DMS153 treated with DMSO at 0.1 percent for 48 hours (cell line): Measurements from ENCODE around the gene ABCG5.

ENCODE experiments used
- DNase-seq: peaks from one replicate; lab custom pipeline; 2025; ENCODE audit not compliant: unreplicated experiment; lab: John Stamatoyannopoulos, UW

The ABCG5 gene

DNA sequence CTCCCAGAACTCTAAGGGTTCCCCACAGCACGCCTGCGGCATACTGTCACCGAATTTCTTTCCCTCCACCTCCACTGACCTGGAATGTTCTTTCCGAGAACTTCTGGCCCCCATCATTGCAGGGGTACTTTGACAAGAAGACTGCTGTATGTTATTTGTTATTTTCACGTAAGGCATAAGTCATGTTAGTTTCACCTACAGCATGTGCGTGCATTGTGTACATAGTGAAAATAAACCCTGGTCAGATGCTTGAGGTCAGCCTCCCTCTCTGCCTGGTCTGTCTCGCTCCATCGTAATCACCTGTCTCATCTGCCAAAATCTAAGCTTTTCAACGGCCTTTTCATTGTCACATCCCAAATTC is 4.2 kb upstream of the ABCG5 start:
- DNase-seq, result no peak

DNA sequence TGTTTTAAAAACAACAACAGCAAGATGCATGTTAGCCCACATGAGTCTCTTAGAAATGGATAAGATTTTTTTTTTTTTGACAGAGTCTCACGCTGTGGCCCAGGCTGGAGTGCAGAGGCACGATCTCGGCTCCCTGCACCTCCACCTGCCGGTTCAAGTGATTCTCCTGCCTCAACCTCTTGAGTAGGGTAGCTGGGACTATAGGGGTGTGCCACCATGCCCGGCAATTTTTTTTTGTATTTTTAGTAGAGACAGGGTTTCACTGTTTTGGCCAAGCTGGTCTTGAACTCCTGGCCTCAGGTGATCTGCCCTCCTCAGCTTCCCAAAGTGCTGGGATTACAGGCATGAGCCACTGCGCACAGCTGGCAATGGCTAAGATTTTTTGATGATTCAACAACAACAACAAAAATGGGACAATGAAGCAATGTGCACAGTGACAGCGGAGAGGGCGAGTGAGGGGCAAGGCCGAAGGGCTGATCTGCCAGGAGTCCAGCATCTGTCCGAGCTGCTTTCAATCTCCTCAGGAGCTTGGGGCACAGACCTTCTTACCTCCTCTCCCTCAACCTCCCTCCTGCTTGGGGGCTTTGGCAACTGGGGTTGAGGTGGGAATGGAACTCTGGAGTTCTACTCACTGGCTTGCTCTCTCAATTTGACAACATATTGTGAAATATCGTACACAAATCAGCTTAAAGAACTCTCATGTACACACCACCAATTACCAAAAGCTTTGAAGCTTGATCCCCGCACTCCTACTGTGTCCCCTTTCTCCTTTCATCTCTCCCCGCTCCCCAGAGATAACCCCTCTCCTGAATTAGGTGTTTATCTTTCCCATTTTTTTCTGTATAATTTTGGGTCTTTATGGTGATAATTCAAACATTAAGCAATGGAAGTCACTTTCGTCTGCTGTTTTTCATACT is 3.6 kb upstream of the ABCG5 start:
- no peak for DNase-seq

DNA sequence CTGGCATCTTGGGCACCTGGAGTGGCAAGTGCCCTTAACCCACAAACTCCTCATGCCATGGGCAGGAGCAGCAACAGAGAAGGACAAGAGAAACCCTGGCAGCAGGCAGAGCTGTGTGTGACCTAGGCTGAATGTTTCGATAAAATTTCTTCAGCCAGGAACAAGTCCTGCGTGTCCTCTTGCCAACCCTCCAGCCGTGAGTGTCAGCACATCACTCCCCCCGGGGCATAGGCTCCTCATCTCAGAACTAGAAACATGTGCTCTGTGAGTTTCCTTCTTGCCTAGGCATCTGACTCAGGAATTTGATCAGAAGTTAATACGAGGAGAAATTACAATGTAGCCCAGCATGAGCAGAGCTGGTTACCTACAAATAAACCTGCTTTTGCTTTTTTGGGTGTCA is 2.3 kb upstream of the ABCG5 start:
- no peak for DNase-seq

DNA sequence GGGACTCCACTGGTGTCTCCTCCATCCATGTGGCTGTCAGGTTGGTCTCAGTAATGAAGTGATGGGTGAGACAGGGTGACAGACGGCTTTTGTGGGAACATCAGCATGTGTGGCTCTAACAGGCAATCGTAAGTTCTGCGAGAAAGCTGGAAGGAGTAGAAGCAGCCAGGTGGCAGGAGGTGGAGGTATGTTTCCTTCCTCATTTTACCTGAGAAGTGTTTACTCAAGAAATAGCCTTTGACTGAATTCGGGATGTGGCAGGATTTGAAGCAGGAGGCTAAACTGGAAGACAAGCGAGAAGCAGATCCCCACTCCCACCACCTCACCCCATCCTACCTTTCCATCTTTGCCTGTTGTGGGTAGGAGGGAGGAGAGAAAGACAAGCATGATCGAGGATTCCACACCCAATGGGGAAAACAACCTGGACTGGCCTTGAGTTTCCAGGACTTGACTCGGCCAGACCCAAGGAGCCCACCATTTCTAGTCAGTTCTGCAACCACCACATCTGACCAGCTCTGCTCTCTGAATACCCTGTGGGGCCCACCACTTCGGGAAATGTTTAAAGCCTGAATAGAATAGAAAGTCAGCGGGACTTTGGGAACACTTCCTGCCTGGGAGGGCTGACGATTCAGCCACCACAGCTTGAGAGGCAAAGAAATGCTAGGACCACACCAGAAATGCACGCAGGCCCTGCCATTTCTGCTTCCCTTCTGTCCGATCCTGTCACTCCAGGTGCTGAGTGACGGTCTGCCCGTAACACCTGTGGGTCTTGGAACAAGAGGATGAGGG is 1.3 kb upstream of the ABCG5 start:
- no peak for DNase-seq

DNA sequence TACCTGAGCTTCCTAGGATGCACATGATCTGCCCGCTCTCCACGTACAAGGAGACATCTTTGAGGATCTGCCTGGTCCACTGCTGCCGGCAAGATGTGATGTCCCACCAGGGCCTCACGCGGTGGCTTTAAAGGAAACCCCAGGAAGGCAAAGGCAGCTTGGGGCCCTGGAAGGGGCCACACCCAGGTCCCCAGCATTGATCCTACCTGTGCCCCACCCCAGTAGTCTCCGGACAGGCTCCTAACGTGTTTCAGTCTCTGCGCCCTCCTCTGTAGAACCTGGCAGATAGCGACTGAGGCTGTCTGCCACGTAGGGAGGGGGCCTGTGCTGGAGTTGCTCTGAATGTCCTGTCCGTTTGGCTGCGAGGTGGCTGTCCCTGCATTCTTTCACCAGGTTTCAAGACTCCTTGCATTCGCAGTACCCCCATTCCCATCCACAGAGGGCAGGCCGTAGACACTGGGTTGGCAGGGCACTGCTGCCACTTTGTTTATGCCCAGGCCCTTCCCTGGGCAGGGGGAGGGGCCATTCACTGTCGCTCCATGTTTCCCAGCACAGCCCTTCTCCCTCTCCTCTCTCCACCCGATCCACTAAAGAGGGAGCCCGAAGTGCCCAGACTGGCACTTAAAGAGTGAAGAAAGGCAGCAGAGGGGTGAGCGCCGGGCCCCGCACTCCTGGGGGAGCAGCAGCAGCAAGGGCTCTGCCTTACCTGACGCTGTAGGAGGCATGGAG is 644 bp downstream of the ABCG5 start:
- no peak for DNase-seq

DNA sequence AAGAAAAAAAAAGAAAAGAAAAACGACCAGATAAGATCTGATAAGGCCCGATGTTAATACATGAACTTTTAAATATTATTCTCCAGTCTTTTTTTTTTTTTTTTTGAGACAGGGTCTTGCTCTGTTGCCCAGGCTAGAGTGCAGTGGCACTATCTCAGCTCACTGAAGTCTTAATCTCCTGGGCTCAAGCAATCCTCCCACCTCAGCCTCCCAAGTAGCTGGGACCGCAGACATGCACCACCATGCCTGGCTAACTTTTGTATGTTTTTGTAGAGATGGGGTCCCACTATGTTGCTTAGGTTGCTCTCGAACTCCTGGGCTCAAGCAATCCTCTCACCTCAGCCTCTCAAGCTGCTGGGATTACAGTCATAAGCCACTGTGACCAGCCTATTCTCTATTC is 1.6 kb downstream of the ABCG5 start:
- no peak for DNase-seq

DNA sequence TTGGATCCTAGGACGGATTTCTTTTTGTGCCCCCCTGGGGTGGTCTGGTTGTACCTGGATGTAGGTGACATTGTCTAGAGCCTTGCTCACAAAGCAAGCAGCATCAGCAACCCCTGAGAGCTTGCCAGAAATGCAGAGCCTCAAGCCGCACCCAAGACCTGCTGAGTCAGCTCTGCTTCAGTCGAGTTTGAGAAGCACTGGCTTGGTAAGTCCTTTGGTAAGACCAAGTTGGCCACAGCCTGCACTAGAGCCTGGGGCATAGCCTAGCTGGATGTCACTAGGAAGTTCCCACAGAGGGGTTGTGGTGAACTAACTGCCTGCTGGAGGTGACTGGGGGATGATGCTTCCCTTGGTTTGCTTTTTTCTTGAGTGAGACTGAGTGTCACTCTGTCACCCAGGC is 6.2 kb downstream of the ABCG5 start:
- no peak for DNase-seq

DNA sequence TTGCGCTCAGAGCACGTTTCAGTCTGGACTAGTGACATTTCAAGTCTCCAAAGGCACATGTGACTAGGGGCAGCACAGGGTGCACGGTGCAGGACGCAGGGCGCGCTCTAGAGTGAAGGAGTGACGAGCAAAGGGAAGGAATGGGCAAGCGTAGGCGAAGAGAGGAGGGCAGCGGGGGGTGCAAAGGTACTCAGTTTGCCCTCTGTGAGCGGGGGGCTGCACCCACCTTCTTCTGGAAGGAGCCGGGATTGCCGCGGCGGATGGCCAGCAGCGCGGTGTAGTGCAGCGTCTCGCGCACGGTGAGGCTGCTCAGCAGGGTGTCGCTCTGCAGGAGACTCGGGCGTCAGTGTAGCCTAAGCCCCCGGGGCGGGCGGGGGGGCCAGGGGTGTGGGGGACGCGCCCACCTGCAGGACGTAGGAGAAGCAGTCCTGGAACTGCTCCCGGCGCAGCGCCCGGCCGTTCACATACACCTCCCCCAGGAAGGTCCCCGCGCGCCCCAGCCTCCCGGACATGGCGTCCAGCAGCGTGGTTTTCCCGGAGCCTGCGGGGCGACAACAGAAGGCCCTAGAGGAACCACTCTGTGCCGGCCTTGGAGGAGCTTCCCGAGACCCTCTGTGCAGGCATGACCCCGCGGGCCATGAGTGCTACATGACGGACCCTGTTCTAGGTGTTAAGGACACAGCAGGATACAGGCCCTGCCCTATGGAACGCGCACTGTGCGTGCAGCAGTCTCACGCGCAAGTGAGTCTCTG is 6.9 kb downstream of the ABCG5 start:
- DNase-seq, result no peak

DNA sequence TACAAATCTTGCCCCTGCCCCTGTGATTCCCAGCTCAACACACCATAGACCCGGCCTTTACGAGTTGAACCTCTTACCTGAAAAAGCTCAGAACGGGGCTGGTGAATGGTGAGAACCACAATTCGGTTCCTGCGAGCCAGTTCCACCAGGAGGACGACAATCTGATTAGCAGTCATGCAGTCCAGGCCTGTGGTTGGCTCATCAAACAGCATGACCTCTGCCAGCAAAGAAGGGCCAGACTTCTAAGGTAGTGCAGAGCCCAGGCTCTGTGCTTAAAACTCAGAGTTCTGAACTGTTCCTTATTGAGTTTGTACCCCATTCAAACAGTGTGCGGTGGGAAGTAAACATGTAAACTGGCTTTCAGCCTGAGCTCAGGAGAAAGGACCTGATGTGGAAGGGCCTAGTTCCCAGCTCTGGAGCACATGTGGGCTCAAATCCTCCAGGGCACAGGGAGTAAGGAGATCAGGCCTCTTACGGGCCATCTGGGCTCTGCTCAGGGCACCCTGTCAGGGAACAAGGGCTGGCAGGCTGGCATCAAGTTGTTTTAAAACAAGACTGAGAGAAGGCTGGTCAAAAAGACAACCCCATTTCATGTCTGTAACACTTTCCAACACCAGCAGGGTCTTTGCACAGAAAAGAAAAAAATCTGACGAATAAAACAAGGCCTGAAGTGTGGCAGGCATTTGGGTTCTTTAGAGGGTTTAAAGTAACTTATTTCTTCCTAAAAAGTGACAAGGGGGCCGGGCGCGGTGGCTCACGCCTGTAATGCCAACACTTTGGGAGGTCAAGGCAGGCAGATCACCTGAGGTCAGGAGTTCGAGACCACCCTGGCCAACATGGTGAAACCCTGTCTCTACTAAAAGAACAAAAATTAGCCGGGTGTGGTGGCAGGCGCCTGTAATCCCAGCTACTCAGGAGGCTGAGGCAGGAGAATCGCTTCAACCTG is 12.1 kb downstream of the ABCG5 start:
- DNase-seq, result no peak

DNA sequence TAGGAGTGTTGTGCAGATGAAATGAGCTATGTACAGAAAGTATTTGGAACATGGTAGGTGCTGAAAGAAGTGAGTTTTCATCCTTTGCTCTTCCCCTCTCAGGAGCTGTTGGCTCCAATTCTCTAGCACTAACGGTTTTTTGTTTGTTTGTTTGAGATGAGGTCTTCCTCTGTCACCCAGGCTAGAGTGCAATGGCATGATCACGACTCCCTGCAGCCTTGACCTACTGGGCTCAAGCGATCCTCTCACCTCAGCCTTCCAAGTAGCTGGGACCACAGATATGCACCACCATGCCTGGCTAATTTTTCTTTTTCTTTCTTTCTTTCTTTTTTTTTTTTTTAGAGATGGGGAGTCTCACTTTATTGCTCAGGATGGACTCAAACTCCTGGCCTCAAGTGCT is 12.8 kb downstream of the ABCG5 start:
- no peak for DNase-seq

DNA sequence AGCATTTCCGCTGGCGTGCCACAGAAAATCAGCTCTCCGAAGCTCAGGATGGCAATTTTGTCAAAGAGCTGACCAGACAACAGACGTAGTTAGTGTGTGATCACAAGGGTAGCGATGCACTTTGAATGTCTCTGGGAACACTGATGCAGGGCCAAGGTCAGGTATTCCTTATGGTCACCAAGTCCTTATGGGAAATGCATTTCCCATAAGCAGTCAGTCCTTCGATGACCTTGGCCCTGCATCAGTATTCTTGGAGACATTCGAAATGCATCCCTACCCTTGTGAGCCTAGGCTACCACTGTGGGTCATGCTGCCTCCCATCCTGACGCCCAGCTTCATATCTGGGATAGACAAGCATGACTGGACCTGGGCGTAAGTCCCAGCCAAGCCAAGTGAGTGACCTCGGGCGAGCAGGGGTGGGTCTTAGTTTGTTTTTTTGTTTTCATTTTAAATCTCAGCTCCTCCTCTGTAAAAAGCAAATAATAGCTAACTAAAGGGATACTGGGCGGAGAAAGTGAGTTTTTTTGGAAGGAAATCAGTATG is 13.6 kb downstream of the ABCG5 start:
- no peak for DNase-seq

DNA sequence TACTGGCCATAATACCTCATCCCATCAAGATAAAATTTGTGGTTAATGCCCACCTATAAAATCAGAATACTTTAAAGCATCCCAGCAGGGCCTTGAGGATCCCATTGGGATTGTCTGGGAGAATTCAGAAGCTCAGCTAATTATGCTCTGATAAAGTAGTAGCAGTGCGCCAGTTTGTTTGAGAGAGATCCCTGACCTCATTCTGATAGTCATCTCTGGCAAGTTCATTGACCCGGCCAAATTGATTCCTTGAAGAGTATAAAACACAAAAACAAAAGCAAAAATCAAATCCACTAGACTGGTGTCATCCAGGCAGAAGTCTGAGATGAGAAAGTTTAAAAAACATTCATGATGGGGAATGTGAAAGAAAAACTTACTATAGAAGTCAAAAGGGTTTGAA is 14.1 kb downstream of the ABCG5 start:
- no peak for DNase-seq

DNA sequence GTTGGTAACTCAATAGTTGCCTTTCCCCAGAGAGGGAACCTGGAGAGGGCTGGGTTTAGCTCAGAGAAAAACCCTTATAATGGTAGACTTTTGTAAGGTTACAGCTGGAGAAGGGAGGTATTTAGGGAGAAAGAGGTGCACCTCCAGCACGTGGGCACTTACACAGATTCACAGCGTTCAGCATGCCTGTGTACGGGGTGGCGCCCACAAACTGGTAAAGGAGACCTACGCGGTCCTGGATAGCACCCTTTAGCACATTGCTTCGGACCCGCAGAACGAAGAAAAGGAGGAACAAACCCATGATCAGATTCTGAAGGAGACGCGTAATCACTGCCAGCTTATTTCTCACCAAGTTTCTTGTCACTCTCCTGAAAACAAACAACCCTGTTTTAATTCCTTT is 14.9 kb downstream of the ABCG5 start:
- no peak for DNase-seq

DNA sequence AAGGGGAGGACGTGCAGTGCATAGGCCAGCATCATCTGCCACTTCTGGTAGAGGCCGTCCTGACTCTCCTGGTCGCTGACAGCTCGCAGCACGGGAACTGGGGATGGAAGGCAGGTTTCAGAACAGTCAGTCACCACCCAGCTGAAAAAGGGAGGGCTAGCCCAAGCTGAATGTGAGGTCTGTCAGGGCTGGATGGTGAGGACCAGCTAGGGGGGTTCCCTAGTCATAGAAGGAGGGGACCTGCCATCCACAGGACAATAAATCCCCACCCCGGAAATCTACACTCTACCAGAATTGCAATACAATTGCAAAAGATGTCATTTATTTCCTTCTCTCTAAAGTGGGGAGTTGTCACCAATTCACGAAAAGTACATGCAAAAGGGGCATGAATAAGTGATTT is 15.8 kb downstream of the ABCG5 start:
- no peak for DNase-seq

DNA sequence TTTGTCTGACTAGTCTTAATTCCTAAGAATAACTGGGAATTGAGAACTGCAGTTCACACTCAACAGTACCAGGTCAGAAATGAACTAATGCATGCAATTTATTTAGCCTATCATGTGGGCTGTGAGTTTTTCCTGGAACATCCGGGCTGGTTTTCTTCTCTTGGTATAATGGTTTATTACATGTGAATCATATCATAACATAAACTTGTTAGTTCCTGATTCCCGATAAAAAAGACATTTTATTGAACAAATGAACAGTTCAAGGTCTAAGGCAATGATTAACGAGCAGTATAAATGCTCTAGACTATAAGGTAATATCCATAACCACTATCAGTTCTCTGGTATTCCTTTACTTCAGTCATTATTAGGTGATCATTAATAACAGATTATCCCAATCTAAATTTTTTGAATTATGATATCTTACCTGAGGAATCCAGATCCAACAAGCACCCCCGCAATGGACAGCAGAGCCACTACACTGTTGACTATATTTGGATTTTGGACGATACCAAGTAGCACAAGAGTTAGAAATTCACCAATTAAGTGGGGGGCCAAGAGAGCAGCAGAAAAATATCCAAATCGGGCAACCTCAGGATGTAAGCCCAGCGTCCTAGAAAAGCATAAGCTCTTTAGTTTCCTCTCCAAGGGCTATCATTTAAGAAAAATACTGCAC is 19.0 kb downstream of the ABCG5 start:
- DNase-seq, result no peak

DNA sequence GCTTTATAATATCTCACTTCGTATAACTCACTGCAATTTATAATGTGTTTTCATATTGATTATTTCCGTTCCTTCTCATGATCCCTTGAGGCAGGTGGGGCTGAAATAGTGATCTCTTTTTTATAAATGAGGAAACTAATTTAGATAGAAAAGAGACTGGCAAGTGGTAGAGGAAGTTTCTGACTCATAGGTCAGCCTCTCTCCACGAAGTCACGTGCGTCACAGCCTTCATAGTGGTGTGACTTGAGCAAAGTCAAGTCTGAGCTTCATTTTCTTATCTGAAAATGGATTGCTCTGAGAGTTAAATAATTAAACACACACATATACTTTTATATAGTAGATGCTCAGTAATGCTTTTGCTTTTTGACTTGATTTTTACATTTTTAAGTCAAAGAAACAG is 19.9 kb downstream of the ABCG5 start:
- no peak for DNase-seq

DNA sequence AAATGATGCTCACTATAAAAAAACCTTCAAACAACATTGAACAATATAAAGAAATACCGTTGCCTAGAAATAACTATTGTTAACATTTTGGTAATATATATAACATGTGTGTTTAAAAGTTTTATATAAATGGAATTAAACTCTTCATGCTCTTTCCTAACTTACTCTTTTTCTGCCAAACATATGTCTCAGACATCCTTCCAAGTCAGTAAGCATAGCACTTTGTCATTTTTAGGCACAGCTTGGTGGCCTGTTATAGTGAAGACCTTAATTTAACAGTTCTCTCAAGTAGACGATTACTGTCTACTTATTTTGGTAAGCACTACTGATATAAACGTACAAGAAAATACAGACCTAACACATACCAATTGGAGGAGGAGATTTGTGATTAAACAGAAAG is 23.9 kb downstream of the ABCG5 start:
- no peak for DNase-seq

DNA sequence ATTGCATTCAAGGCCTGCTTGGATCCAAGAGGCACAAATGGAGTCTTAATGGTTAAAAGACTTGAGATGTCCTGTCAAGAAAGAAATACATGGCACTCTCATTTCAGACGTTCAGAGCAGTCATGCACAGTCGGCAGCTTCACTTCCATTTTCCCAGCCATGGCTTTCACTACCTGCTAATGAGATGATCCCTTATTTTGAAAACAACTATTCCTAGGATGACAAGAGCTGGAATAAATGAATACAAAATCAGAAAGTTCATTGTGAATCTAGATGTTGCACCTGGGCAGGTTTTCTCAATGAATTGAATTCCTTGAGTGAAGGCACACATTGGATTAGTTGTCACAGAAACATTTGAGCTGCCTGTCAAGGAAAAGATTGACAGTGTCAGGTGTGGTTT is 25.7 kb downstream of the ABCG5 start:
- DNase-seq, result no peak

DNA sequence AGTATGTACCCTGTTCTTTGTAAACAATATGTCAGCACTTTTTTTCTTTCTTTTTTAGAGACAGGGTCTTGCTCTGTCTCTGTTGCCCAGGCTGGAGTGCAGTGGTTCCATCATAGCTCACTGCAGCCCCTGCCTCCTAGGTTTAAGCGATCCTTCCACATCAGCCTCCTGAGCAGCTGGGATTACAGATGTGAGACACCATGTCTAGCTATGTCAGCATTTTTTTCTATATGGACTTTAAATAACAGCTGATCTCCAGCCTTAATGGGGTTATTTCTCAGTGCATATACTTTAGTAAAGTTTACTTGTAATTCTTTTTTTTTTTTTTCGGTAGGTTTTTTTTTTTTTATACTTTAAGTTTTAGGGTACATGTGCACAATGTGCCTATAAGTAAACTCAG is 26.6 kb downstream of the ABCG5 start:
- DNase-seq, result no peak
